ENCODE data around the gene SORCS2. TPM values are rescaled to one million over a fixed set of nuclear protein-coding genes. Genes with fewer than 3 reads are reported as not detected.
"Not testable (repeated sequence)": the region's sequence is repeated elsewhere in the genome, so short reads cannot be mapped to it uniquely, and the experiment has no call there.

Gene SORCS2
- total RNA-seq, 2 experiments from 2014 or later: 0.07 TPM

DNA sequence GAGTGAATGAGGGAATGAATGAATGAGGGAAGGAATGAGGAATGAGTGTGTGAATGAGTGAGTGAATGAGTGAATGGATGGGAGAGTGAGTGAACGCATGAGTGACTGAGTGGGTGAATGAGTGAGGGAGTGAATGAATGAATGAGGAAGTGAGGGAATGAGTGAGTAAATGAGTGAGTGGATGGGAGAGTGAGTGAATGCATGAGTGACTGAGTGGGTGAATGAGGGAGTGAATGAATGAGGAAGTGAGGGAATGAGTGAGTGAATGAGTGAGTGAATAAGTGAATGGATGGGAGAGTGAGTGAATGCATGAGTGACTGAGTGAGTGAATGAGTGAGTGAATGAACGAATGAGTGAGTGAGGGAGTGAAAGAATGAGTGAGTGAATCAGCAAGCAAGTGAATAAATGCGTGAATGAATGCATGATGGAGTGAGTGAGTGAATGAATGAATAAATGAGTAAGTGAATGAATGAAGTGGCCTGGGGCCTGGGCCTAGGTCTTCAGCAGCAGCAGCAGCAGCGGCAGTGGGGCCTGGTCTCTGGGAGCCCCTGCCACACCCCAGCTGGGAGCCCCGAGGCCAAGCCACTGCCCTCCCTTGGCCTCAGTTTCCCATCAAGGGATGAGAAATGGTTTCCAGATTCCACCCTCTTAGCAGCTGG, 258.6 kb downstream of the SORCS2 start:
- H3K4me3 Mint-ChIP-seq: no peak overlapping the region
- intact Hi-C loops (cut with micrococcal nuclease): no loop called here
- CTCF ChIA-PET: no interaction called here

DNA sequence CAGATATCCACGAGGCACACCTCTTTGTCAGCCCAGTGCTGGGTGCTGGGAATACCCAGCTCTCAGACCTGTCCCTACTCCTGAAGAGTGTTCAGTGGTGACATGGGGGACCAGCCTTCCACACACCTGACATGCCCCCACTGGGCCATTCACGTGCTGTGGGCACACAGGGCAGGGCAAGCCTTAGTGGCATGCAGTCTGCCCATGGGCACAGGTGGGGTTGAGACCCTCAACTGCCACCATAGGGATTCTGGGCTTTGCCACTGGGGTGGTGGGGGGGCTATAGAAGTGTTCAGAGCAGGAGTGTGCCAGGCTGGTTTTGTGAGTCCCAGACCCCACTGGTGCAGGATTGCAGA, 259.1 kb downstream of the SORCS2 start:
- POLR2A ChIA-PET: no interaction called here
- Mint-ChIP-seq H3K27me3 (no peaks in the 10 kb centered on the region), H3K36me3 (no peaks in the 10 kb centered on the region), H3K4me1 (ENCODE audit: low read depth) (no peaks in the 10 kb centered on the region), H3K27ac (no peak overlapping the region), H3K9me3 (no peaks in the 10 kb centered on the region), H3K4me3 (no peak overlapping the region)
- CTCF ChIA-PET: interaction anchor here (0.6 kb wide), 1 partner anchor 1455 kb away, joined by 4 read pairs; no protein-coding TSS in a partner anchor
- intact Hi-C loops (cut with micrococcal nuclease): no loop called here
- no peak for DNase-seq

More for the DNA sequence above, 258.6 kb downstream of the SORCS2 start:
- no peak for DNase-seq
- Mint-ChIP-seq H3K27ac (no peak overlapping the region), H3K36me3 (no peaks in the 10 kb centered on the region), H3K9me3 (no peaks in the 10 kb centered on the region), H3K27me3 (no peaks in the 10 kb centered on the region), H3K4me1 (ENCODE audit: low read depth) (no peaks in the 10 kb centered on the region)
- POLR2A ChIA-PET: no interaction called here

DNA sequence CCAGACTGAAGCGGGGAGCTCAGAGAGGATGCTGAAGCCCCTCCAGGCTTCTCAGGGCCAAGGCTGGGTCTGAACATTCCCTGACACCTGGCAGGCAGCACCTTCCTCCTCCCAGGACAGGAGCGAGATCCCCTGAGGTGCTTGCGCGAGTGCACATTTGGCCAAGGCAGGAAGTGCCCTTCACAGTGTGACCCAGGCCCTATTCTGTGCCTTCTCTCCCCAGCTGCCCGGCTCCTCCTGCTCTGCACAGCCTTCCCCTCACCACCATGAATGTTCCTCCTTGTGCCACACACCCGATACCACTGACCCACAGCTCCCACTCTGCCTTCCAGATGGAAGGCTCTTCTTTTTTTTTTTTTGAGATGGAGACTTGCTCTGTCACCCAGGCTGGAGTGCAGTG, 259.5 kb downstream of the SORCS2 start:
- H3K27me3 Mint-ChIP-seq: no peaks in the 10 kb centered on the region
- intact Hi-C loops (cut with micrococcal nuclease): no loop called here
- ChIA-PET POLR2A (no interaction called here), CTCF (interaction anchor here (0.6 kb wide), 1 partner anchor 1455 kb away, joined by 4 read pairs; no protein-coding TSS in a partner anchor)
- H3K27ac Mint-ChIP-seq: no peak overlapping the region
- H3K4me1 Mint-ChIP-seq (ENCODE audit: low read depth): no peaks in the 10 kb centered on the region
- no peaks in the 10 kb centered on the region for H3K36me3 Mint-ChIP-seq
- H3K9me3 Mint-ChIP-seq: no peaks in the 10 kb centered on the region
- no peak overlapping the region for H3K4me3 Mint-ChIP-seq
- no peak for DNase-seq

DNA sequence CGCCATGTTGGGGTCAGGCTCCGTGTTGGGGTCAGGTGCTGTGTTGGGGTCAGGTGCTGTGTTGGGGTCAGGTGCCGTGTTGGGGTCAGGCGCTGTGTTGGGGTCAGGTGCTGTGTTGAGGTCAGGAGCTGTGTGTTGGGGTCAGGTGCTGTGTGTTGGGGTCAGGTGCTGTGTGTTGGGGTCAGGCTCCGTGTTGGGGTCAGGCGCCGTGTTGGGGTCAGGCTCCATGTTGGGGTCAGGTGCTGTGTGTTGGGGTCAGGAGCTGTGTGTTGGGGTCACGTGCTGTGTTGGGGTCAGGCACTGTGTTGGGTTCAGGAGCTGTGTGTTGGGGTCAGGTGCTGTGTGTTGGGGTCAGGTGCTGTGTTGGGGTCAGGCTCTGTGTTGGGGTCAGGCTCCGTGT, 260.5 kb downstream of the SORCS2 start:
- H3K27ac Mint-ChIP-seq; DNase-seq; H3K4me1 Mint-ChIP-seq (ENCODE audit: low read depth); POLR2A ChIA-PET; H3K4me3 Mint-ChIP-seq; H3K27me3 Mint-ChIP-seq; CTCF ChIA-PET; intact Hi-C loops (cut with micrococcal nuclease); H3K36me3 Mint-ChIP-seq; H3K9me3 Mint-ChIP-seq: not testable (repeated sequence)

DNA sequence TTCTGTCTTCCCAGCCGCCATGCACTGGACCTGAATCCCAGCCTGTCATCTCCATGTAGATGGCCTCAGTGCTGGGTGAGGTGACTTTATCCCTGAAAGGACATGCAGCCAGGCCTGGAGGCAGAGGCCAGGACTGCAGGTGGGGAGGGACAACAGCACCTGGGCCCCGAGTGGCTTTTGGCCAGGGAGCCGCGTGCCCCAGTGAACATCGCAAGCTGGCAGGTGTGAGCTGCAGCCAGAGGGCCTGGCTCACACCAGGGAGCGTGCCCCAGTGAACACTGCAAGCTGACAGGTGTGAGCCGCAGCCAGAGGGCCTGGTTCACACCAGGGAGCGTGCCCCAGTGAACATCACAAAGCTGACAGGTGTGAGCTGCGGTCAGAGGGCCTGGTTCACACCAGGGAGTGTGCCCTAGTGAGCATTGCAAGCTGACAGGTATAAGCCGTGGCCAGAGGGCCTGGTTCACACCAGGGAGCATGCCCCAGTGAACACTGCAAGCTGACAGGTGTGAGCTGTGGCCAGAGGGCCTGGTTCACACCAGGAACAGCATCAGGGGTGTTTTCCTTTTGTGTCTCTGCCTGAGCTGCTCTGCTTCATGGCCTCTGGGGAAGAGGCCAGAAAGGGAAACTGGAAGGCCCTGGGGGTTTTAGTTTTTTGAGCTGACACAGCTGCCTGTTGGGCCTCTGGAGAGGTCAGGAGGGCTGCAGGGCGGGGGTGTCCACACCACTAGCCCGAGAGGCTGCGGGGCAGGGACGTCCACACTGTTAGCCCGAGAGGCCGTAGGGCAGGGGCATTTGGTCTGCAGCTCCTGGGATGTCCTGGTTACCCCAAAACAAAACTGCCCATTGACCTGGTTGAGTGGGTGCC, 265.1 kb downstream of the SORCS2 start:
- ChIA-PET POLR2A (no interaction called here), CTCF (no interaction called here)
- no peaks in the 10 kb centered on the region for H3K9me3 Mint-ChIP-seq
- DNase-seq: no peak
- no peak overlapping the region for H3K4me3 Mint-ChIP-seq
- H3K4me1 Mint-ChIP-seq (ENCODE audit: low read depth): no peaks in the 10 kb centered on the region
- H3K27me3 Mint-ChIP-seq: peaks cover 3% of the 10 kb centered on the region
- intact Hi-C loops (cut with micrococcal nuclease): no loop called here
- no peaks in the 10 kb centered on the region for H3K36me3 Mint-ChIP-seq
- H3K27ac Mint-ChIP-seq: no peak overlapping the region

DNA sequence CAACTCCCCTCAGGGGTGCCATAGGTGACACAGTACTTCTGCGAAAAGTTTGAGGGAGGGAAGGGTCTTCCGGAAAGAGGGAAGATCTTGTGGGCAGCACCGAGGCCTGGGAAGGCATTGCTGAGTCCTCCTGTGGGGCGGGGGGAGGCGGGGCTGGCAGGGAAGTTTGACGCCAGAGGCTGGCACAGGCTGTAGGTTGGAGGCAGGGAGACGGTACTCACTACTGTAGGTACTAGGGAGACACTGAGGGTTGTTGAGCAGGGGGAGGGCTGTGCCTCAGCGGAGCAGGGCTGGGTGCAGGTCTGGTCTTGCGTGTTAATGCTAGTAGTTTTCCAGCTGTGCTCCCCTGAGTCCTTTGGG, 265.7 kb downstream of the SORCS2 start:
- H3K36me3 Mint-ChIP-seq: no peaks in the 10 kb centered on the region
- CTCF ChIA-PET: no interaction called here
- intact Hi-C loops (cut with micrococcal nuclease): no loop called here
- H3K4me1 Mint-ChIP-seq (ENCODE audit: low read depth): no peaks in the 10 kb centered on the region
- POLR2A ChIA-PET: no interaction called here
- no peak overlapping the region for H3K4me3 Mint-ChIP-seq
- no peaks in the 10 kb centered on the region for H3K9me3 Mint-ChIP-seq
- DNase-seq: no peak
- no peak overlapping the region for H3K27ac Mint-ChIP-seq
- H3K27me3 Mint-ChIP-seq: peaks cover 5% of the 10 kb centered on the region

DNA sequence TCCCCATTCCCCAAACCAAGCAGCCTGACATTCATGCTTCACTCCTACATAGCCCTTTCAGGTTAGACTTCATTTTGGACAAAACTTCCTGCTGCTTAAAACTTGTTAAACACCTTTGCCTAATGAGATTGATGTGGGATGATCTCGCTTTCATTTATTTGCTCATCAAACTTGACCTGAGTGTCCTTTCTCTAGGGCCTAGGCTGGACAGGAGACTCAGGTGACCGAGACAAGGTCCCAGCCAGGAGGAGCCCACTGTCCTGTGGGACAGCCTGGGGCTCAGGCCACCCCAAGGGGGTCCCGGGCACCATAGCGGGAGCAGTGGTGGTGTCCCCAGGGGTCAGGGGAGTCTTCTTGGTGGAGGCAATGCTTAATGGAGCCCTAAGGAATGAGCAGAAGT, 266.1 kb downstream of the SORCS2 start:
- no peak for DNase-seq
- CTCF ChIA-PET: no interaction called here
- no peak overlapping the region for H3K4me3 Mint-ChIP-seq

DNA sequence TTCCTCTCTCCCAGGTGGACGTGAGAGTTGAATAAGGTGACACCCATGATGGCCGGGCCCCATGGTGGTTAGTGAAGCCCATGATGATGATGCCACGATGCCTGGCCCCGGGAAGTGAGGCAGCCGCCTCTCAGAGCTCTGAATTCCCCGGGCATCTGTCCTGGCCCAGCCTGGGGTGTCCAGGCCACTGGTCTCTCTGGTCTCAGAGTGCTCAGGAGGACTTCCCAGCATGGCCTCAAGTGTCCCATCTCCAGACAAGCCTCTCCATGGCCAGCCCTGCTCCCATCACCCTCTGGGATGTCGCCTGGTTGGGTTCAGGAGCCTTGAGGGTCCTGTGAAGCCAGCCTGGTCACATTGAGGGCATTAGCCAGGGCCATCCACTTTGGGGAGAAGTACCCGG, 267.1 kb downstream of the SORCS2 start:
- intact Hi-C loops (cut with micrococcal nuclease): no loop called here
- no peak for DNase-seq
- H3K4me3 Mint-ChIP-seq: no peak overlapping the region
- peaks cover 5% of the 10 kb centered on the region for H3K27me3 Mint-ChIP-seq
- no peaks in the 10 kb centered on the region for H3K36me3 Mint-ChIP-seq
- CTCF ChIA-PET: no interaction called here
- POLR2A ChIA-PET: no interaction called here
- H3K4me1 Mint-ChIP-seq (ENCODE audit: low read depth): no peaks in the 10 kb centered on the region
- H3K27ac Mint-ChIP-seq: no peak overlapping the region
- H3K9me3 Mint-ChIP-seq: no peaks in the 10 kb centered on the region

More for the DNA sequence above, 266.1 kb downstream of the SORCS2 start:
- H3K9me3 Mint-ChIP-seq: no peaks in the 10 kb centered on the region
- H3K27me3 Mint-ChIP-seq: peaks cover 5% of the 10 kb centered on the region
- no peaks in the 10 kb centered on the region for H3K36me3 Mint-ChIP-seq
- H3K4me1 Mint-ChIP-seq (ENCODE audit: low read depth): no peaks in the 10 kb centered on the region
- intact Hi-C loops (cut with micrococcal nuclease): no loop called here
- no peak overlapping the region for H3K27ac Mint-ChIP-seq
- POLR2A ChIA-PET: no interaction called here

DNA sequence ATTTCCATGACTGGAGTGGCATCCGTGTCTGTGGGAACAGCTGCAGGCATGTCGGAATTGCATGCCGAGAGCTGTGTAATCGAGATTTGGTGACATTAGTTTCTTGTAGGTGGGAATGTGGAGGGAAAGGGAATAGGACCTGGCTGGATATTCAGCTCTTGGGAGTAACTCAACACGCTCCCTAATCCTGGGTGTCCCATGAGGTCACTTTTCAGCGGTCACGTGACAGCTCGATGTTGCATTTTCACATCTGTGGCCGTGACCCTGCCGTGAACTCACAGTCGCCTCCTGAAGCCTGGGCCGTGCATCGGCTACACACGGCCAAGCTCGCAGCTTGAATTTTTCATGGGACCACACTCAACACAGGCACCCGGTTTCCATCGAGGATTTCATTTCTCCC, 268.2 kb downstream of the SORCS2 start:
- no peak overlapping the region for H3K27ac Mint-ChIP-seq
- peaks cover 1% of the 10 kb centered on the region for H3K9me3 Mint-ChIP-seq
- H3K36me3 Mint-ChIP-seq: no peaks in the 10 kb centered on the region
- no peaks in the 10 kb centered on the region for H3K4me1 Mint-ChIP-seq (ENCODE audit: low read depth)
- no peak overlapping the region for H3K4me3 Mint-ChIP-seq
- intact Hi-C loops (cut with micrococcal nuclease): no loop called here
- ChIA-PET POLR2A (no interaction called here), CTCF (interaction anchor here (0.6 kb wide), 1 partner anchor 121 kb away, joined by 4 read pairs; no protein-coding TSS in a partner anchor)
- DNase-seq: no peak
- peaks cover 5% of the 10 kb centered on the region for H3K27me3 Mint-ChIP-seq

DNA sequence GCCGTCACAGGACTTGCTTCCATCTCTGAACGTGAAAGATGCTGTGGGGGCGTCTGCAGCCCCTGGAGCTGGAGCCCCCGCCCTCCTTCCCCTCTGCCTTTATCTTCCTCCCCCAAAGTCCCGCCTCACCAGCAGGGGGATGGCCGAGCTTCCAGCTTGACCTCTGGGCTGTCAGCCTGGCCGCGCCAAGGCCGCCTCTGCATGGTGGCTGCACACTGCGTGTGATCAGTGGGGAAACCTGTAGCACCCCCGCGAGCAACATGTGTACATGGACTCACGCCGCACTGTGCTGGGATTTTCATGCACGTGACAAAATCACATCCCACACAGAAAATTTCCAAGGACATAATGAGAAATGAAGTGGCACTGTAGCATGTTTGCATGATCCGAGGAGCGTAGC, 268.9 kb downstream of the SORCS2 start:
- peaks cover 5% of the 10 kb centered on the region for H3K27me3 Mint-ChIP-seq
- POLR2A ChIA-PET: no interaction called here
- no peaks in the 10 kb centered on the region for H3K4me1 Mint-ChIP-seq (ENCODE audit: low read depth)
- no peak overlapping the region for H3K27ac Mint-ChIP-seq
- no peak overlapping the region for H3K4me3 Mint-ChIP-seq
- CTCF ChIA-PET: interaction anchor here (0.6 kb wide), 1 partner anchor 120 kb away, joined by 4 read pairs; no protein-coding TSS in a partner anchor
- peaks cover 4% of the 10 kb centered on the region for H3K9me3 Mint-ChIP-seq
- DNase-seq: no peak
- intact Hi-C loops (cut with micrococcal nuclease): no loop called here
- no peaks in the 10 kb centered on the region for H3K36me3 Mint-ChIP-seq

DNA sequence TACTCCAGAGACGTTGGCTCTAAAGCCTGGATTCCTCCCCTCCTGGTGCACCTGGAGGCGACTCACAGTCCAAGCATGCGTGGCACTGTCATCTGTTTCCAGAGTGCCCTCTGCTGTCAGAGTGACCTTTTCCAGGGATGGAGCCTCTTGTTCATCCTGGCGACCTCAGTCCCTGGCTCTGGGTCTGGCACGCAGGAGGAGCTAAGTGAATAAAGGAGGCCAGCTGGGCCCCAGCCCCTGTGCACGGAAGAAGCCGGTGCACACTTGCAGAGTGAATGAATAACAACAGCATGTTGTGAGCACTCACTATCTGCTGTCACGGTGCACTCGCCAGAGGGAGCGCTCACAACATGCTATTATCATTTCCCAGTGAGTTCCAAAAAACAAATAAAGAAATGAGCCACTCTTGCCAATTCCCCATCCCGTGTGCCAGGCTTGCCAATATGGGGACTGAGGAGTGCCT, 270.2 kb downstream of the SORCS2 start:
- Mint-ChIP-seq H3K4me3 (no peak overlapping the region), H3K36me3 (no peaks in the 10 kb centered on the region), H3K9me3 (peaks cover 8% of the 10 kb centered on the region), H3K27ac (no peak overlapping the region), H3K4me1 (ENCODE audit: low read depth) (no peaks in the 10 kb centered on the region), H3K27me3 (peaks cover 5% of the 10 kb centered on the region)
- POLR2A ChIA-PET: no interaction called here
- CTCF ChIA-PET: no interaction called here
- DNase-seq: no peak
- intact Hi-C loops (cut with micrococcal nuclease): no loop called here

DNA sequence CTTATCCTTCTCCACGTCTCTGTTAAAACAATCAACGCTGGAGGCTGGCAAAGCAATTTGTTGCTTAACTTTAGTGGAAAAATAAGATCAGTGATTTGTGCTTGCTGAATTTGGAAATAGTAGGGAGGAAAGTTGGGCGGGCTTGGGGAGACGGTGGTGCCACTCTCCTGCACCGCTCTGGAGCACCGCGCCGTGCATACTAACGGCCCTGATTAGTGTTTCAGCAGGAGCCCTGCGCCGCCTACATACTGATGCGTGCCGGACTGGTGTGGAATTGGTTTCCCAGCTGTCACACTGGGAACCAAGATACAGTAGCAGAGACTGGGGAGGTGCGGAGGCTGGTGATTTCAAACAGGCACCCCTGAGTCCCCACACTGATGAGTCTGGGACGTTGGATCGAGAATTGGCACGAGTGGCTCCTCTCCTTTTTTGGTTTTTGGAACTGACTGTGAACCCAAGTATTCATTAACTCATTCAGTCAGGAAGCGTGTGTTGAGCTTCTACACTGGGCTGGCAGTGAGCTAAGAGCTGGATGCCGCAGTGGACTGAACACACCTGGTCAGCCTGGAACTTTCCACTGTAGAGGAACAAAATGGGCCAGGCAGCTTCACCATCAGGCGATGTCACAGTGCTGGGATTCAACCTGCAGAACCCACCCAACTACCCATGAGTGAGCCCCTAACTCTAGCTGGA, 271.4 kb downstream of the SORCS2 start:
- Mint-ChIP-seq H3K9me3 (peaks cover 8% of the 10 kb centered on the region), H3K36me3 (no peaks in the 10 kb centered on the region), H3K4me3 (no peak overlapping the region), H3K4me1 (ENCODE audit: low read depth) (no peaks in the 10 kb centered on the region), H3K27me3 (peaks cover 5% of the 10 kb centered on the region), H3K27ac (no peak overlapping the region)
- ChIA-PET CTCF (no interaction called here), POLR2A (no interaction called here)
- intact Hi-C loops (cut with micrococcal nuclease): no loop called here
- DNase-seq: no peak

Data from activated CD4-positive, alpha-beta memory T cell treated with anti-CD3 and anti-CD28 coated beads for 36 hours (primary cell).